ENCODE results near the gene IFNA2.
"Not testable (repeated sequence)": the region's sequence is repeated elsewhere in the genome, so short reads cannot be mapped to it uniquely, and the experiment has no call there.

IFNA2 gene

DNA sequence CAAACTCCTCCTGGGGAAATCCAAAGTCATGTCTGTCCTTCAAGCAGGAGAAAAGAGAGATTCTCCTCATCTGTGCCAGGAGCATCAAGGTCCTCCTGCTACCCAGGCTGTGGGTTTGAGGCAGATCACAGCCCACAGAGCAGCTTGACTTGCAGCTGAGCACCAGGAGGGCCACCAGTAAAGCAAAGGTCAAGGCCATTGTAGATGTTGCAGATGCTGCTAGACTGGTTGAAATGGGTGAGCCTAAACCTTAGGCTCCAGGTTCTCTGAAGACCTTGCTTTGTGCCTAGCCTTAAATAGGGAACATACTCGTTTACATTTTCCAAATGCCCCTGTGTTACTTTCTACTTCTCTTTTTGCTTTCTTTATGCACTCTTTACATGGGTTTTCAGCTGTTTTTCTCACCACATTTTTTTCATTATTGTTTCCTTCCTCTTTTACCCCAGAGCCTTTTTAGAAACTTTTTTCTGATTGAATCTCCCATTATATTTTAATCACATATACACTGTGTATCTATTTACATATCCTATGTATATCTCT is at the start of gene IFNA2:
Gene IFNA2 (minus strand): TSS at position 268 of the 540 bp plus-strand sequence. CDS start 69 bp downstream, at position 199.
- DNase-seq = no peak

DNA sequence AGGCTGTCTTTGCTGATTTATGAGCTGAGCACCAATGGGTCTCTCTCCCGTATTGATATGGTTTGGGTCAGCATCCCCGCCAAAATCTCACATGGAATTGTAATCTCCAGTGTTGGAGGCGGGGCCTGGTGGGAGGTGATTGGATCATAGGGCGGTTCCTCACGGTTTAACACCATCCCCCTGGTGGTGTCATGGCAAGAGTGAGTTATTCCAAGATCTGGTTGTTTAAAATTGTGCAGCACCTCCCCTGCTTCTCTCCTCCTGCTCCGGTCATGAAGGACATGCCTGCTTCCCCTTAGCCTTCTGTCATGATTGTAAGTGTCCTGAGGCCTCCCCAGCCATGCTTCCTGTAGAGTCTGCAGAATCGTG is 49.8 kb upstream of the IFNA2 start:
- DNase-seq = not testable (repeated sequence)

DNA sequence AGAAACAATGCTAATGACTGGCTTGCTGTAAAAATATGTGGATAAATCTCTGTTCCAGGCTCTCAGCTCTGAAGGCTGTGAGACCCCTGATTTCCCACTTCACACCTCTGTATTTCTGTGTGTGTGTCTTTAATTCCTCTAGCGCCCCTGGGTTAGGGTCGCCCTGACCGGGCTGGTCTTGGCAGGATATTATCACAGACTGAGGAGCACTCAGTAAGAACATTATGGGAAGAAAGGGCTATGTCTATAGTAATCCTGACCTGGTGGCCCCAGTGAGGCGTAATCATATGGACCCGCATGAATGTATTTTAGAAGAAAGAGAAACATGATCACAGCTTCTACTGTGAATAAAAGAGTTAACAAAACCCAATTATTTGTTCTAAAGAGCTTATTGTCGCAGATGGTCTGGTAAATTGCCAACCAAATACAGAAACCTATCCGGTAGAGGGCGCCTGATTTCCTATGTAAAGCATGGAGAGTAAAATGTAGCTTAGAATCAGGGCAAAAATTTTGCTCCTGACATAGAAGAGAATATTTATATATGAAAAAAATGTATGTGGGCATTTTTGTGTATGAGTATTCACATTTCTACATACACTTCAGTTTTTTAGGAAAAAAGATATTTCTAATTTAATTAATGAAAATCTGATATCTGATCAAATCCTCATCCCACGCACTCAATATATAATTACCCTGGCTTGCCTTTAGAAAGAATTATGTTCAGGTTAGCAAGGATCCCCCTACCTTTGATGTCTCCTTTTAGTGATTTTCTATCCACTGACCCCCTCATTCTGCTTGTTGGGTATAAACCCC is 49.2 kb upstream of the IFNA2 start:
- peak; percentile 14 for DNase-seq

DNA sequence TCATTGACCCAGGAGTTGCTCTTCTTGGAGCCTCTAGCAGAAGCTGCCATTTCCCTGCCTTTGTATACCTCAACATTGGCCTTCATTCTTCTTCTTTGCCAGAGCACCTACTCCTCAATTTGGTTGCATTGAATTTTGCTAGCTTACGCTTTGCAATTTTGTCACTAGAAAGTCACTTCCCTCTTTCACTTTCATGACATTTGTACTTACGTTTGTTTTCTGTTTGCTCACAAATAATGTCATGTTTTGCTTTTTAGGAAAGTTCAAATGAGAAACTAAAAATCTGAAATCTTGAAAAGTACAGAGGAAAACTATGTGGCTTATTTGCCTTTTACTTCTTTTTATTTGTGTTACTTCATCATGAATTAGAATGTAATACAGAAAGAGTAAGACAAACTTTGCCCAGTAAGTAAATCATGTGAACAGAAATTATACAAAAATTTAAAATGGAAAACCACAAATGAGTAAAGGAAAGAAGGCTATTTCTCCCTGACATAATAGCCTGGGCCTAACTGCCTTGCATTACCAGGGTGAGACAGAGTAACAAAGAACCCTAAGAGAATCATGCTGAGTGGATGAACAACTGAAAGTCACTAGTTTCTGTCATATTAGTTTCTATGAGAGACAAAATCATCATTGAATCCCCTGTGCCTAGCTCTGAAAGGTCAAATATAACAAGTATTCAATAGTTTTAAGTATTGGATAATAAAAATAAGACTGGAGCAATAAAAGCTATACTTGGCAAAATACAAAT is 47.7 kb upstream of the IFNA2 start:
- no peak for DNase-seq

DNA sequence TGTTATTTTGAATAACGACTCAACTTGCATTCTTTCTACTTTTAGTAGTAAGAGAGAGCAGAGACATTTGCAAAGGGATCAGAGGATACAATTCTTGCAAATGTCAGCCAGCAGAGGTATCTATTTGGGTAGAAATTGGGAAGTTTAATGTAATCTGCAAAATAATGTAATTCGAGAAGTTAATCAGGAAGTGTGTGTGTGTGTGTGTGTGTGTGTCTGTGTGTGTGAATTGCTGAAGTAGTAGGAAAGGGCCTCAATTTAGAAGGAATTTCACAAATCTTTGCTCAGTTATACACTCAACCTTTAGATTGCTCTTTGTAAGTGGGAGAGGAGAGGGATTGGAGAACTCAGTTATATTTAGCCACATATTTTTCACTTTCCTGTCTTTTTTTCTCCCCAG is 44.0 kb upstream of the IFNA2 start:
- no peak for DNase-seq

DNA sequence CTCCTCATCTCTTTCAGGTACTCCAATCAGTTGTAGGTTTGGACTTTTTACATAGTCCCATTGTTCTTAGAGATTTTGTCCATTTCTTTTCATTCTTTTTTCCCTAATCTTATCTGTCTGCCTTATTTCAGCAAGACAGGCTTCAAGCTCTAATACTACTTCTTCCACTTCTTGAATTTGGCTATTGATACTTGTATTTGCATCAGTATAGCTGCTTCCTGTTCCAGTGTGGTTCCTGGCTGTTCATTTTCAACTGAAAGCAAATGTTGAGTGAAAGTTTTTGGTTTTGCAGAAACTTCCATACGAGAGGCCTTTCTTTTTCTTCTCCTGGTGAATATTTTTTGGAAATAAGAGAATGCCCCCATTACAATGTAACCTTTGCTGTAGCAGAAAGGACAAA is 43.0 kb upstream of the IFNA2 start:
- DNase-seq = no peak

DNA sequence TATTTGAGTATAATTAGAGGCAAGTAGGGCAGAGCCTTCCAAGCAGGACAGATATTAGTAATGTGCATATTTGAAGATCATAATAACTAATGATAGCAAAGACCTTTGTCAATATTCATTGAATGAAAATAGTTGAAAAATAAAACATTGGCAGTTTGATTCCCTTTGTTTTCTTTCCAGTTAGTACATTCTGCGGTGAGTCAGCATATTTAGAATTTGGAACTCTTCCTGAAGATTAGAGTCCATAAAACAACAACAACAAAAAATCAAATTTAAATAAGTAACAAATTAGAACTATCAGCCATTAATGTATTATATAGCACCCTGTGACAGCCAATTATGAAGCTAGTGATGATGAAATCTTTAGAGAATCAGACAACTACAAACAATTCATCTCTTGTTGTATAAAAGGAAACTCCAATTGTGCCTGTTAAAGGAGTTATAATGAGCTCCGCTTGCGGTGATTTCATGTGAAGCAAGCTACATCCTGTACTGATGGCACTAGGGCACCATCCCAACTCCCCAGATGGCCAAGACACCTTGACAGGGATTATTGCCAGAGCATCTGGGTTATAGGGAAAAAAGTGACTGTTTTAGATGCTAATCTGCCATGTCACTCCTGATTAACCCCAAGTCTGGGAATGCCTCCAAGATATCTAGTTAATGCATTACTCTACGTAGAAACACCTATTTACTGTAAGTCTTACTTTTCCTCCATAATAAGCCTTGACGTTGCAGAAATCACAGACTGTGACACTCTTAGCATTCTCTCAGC is 30.5 kb upstream of the IFNA2 start:
- no peak for DNase-seq

DNA sequence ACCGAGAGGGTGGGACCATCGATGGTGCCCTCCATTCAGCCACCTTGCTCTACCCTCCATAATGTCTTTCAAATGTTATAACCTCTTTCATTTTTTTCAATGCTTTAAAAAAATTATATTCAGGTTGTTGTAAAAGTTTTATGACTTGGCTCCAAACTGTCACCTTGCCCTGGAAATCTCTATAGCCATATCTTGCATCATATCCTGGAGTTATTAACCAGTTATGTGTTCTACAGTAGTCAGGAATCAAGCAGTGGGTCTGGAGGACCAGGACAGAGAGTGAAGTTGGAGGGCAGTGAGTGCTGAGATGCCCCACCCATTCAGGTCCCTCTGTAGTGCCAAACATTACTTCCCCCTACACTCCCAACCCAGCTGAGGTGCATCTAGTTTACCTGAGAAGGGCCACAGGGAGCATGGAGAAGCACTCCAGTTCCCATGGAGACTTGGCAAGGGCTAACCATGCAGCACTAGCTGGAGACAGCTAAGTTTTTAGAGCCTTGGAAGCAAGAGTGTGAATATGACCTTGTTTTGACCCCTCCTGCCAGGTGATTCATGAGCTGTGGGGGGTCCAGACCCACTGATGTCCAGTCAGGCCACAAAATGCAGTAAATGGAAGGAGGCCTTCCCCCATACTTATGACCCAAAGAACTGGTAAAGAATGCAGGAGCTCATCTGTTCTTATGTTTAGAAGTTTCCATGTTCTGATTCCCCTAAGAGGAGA is 29.2 kb upstream of the IFNA2 start:
- no peak for DNase-seq

DNA sequence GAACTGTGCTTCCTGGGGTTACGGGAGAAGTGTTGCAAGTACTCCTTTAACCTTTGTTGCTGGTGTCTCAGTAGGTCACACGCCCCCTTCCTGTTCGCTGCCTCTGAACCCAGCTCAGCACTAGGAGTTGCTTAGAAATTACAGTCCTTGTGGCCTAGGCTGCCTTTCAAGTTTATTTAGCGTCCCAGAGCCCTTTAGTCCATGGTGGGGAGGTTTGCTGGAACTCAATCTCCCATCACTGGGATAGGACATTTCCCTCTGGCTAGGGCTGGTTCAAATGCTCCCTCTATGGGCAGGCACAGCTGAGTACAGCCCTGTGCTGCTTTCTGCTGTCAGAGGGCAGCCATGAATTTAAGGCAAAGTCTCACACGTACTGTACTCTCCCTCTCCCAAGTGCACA is 28.4 kb upstream of the IFNA2 start:
- DNase-seq = no peak

DNA sequence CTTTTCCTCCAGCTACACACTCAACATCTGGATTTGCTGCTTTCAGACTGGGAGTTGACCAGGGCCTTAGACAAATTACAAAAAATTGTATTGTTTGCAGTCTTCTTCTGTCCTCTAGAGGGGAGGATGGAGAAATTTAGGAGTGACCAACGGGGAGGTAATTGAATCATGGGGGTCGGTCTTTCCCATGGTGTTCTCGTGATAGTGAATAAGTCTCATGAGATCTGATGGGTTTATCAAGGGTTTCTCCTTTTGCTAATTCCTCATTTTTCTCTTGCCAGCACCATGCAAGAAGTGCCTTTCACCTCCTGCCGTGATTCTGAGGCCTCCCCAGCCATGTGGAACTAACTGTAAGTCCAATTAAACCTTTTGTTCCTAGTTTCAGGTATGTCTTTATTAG is 28.0 kb upstream of the IFNA2 start:
- no peak for DNase-seq

DNA sequence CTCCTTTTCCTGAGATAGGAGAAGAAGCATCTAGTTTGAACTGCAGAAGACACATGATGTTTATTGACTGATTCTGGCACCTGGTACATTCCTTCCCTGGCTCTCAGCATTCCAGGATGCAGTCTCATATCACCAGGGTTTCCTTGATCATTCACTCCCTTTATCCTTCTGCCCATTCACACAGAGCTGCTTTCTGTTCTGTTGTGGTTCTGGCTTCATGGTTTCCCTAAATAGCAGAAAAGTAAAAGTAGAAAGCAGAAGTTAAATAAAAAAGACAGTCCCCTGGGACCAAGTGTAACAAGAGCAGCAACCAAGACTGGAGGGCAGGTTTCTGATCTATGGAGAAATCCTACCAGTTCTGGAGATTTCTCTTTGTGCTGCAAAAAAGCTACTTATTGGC is 26.9 kb upstream of the IFNA2 start:
- no peak for DNase-seq

DNA sequence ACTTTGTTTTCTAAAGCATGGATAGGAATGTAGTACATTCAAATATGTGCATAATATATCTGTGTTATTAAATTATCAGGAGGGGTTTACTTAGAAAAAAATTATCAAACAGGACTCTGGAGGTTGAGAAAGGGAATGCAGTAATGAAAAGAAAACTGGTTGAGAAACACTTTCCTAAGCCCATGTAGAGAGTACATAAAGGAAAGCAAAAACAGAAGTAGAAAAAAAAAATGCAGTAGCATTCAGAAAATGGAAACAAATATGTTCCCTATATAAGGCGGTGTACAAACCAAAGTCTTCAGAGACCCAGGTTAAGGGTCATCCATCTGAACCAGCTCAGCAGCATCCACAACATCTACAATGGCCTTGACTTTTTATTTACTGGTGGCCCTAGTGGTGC is 23.6 kb upstream of the IFNA2 start, which contains the start of gene IFNA8:
Gene IFNA8 (plus strand): TSS at position 301 of the 400 bp plus-strand sequence. CDS start 60 bp downstream, at position 361.
- DNase-seq = no peak

DNA sequence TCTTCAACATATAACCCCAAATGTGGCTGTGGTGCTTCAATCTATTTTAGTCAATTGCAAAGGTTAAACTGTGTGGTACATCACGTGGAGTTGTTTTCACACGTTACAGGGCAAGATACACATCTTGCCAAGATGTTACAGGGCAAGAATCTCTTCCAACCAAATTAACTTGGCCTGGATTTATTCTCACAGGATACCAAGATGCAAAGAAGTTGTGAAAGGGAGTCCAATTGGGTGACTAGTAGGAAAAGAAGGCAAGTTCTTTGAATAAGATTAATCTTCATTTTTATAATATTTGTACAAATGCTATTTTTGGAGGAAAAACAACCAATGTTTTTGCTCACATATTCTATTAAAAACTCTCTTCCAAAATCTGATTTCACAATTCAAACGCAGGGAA is 18.9 kb upstream of the IFNA2 start:
- no peak for DNase-seq

DNA sequence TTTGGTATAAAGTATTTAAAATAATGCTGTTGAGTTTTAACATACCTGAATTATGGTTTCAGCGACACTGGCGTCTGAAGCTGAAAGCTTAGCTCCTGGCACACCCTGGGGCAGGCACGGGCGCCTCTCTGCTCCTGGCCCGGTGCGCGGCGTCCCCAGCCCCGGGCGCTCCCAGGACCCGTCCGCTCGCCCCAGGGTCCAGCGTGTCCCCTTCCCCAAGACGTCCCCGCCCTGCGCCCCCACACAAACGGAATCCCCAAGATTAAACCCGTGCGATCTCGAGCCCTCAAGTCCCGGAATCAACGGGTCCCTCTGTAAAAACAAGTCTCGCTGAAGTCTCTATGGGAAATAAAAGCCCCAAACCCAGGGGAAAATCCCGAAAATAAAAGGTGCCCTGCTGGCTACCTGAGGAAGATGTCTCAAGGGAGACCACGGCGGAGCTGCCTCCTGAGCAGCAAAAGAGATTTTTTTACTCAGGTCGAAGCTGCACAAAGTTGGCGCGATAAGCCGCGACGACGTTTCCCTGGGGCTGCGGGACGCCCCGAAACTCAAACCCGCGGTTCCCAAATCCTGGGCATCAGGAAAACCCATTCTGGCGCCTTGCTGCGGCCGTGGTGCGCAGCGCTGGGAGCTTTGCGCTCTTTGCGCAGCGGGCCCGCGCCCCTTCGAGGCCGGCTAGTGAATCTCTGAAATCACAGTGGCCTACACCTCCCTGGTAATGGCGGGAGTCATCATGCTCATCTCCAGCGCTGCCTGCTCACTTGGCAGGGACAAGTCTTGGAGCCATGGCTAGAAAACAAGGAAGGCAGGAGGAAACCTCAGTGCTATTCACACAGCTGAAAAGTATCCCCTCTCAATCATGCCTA is 17.4 kb upstream of the IFNA2 start:
- DNase-seq = peak; percentile 10

DNA sequence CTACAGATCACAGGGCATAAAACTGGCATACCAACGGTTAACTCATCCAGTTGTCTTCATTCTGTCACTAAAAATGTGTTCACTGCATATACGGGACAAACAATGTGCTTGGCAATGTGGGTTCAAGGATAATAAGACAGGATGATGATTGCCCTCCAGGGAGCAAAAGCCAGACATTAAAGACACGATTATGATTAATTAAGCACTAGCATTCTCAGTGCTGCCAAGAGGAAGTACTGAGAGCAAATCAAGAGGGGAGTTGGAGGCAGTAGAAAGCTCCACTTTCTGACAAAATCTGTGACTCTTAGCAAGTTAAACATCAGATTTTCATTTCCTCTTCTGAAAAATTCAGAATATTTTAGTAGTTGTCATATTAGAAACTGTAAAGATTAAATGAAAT is 14.8 kb upstream of the IFNA2 start:
- DNase-seq = no peak

DNA sequence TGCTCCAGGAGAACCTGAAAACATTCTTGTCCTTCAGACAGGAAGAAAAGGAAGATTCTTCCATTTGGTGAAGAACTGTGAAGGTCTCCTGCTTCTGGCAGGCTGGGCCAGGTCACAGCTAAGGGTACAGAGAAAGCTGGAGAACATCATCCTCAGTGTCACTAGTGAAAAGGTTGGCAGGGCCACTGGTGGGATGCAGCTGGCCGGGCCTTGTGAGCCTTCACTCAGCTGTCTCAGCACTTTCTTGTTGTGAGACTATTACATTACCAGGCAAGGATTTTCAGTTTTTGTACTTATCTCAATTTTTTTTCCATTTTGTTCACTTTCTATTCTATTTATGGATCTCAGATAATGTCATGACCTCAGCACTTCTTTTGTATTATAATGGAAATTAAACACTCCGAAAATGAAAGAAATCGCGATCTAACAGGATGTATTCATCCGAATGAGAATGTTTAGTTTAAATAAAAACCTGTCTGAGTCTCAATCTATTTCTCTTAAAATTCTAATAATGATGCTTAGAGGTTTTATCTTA is 13.8 kb upstream of the IFNA2 start:
- DNase-seq = no peak

DNA sequence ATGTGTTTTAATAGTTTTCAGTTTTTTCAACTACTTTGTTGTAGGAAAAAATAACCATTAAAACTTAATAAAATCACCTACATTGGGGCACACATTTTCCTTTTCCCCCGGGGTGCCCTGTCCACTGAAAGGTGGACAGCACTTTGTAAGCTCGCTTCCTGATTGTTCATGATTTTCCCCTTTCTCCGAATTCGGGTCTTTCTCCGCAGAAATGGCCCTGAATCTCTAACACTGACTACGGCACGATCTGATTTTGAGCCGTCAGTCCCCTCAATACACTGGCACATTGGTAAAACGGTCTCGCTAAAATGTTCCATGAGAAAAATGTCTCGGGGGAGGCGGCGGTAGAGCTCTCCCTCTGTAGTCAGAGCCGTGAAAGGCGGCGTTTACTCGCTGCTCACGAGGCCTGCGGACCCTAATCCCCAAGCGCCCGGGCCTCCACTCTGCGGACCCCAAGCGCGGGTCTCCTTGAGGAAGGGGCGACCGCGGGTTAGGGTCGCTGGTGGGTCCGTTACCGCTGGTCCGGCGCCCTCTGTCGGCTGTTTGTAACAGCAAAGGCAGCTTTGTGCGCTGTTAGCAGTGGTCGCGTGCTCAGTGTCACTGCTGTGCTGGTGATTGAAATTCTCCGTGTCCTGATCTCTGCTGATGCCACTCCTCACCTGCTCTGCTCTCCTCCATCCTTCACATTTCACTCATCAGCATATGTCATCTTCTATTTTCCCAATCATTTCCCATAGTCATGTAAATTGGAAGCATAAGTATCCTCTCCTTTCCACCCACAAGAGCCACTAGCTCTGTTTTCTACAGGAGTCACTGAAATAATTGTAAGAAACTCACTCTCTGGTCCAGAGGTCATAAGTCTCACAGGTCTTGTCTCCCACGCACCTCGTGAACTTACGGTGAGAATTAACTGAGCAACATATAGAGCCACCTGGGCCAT is 10.8 kb upstream of the IFNA2 start:
- DNase-seq = peak; percentile 71

DNA sequence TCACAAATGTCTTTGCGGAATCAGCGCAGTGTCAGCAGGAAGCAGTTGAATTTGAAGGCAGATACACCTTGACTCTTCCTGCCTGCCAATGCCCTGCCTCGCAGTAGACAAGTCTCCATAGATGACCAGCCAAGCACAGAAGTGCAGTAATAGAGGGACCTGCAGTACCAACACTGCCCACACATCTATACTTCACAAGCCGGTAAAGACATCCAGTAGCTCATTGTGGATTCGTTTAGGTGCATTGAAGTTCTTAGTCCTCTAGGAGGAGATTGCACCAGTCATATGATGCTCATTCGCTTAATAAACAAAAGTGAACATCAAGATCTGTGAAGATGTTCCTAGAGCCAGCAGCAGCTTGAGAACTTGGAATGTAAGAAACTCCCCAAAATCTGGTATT is 7.1 kb upstream of the IFNA2 start:
- DNase-seq = no peak

DNA sequence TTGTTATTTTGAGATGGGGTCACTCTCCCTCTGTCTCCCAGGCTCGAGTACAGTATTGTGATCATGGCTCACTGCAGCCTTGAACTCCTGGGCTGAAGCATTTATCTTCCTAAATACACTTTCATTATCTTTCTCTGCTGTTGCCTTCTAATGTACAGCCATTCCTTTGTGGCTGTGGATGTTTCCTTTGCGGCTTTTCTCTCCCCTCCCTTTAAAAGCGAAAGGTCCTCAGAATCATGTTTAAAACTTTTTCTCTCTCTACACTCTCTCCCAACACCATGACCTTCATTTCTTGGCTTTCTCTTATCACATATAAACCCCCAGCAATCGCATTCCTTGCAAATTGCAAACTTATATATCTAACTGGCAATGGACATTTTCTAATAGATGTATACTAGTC is 1.6 kb downstream of the IFNA2 start:
- no peak for DNase-seq
